SK-N-SH treated with all-trans-retinoic acid at 6 μM for 48 hours (cell line): ENCODE measurements around the gene PSMC3.
A peak's percentile ranks its signal among the peaks of the same experiment; 100 is the strongest.

Experiments used
- ATAC-seq: fragments of 200-7000 bp; cut with Tn5 transposase; 3 replicates; pipeline ENCODE4 v1.9.1; 2020; ENCODE audit warnings: mild to moderate bottlenecking, moderate library complexity
- ARNTL ChIP-seq: fragments of 450-650 bp; formaldehyde crosslinking; IDR thresholded peaks from 2 replicates; pipeline ENCODE4 v1.5.0; 2020; ENCODE audit warnings: low read depth, mild to moderate bottlenecking, moderate library complexity, borderline replicate concordance
- BACH2 ChIP-seq: fragments of 250-450 bp; sonication (Bioruptor Pico); IDR thresholded peaks from 2 replicates; pipeline ENCODE4 v1.9.0; 2021; ENCODE audit warnings: mild to moderate bottlenecking, borderline replicate concordance
- CSDC2 ChIP-seq: fragments of 250-450 bp; sonication (Bioruptor Pico); IDR thresholded peaks from 2 replicates; pipeline ENCODE4 v1.5.0; 2020; ENCODE audit warnings: mild to moderate bottlenecking, moderate library complexity
- ESRRG ChIP-seq: fragments of 250-450 bp; sonication (Bioruptor Pico); IDR thresholded peaks from 2 replicates; pipeline ENCODE4 v1.6.1; 2021; ENCODE audit warnings: mild to moderate bottlenecking
- ISL1 ChIP-seq: fragments of 250-450 bp; sonication (Bioruptor Pico); IDR thresholded peaks from 2 replicates; pipeline ENCODE4 v2.1.2; 2022; ENCODE audit warnings: mild to moderate bottlenecking, moderate library complexity
- OSR1 ChIP-seq: fragments of 250-450 bp; sonication (Bioruptor Pico); IDR thresholded peaks from 2 replicates; pipeline ENCODE4 v1.8.0; 2022; ENCODE audit warnings: moderate library complexity, mild to moderate bottlenecking, inconsistent platforms
- PATZ1 ChIP-seq: fragments of 250-450 bp; sonication (Bioruptor Pico); IDR thresholded peaks from 2 replicates; pipeline ENCODE4 v1.8.0; 2020; ENCODE audit warnings: mild to moderate bottlenecking, moderate library complexity, borderline replicate concordance
- POU6F1 ChIP-seq: fragments of 250-450 bp; sonication (Bioruptor Pico); IDR thresholded peaks from 2 replicates; pipeline ENCODE4 v1.8.0; 2021; ENCODE audit warnings: low read depth, mild to moderate bottlenecking, moderate library complexity, borderline replicate concordance
- PPARA ChIP-seq: fragments of 250-450 bp; sonication (Bioruptor Pico); IDR thresholded peaks from 2 replicates; pipeline ENCODE4 v1.5.0; 2020; ENCODE audit warnings: mild to moderate bottlenecking, borderline replicate concordance
- RARB ChIP-seq: fragments of 250-450 bp; sonication (Bioruptor Pico); IDR thresholded peaks from 2 replicates; pipeline ENCODE4 v1.8.0; 2021; ENCODE audit warnings: mild to moderate bottlenecking, moderate library complexity
- SNAI2 ChIP-seq: fragments of 250-450 bp; sonication (Bioruptor Pico); IDR thresholded peaks from 2 replicates; pipeline ENCODE4 v1.5.0; 2020; ENCODE audit warnings: mild to moderate bottlenecking, moderate library complexity
- TCF4 ChIP-seq: fragments of 250-450 bp; sonication (Bioruptor Pico); IDR thresholded peaks from 2 replicates; pipeline ENCODE4 v1.8.0; 2021; ENCODE audit warnings: mild to moderate bottlenecking, moderate library complexity, borderline replicate concordance
- TOX ChIP-seq: fragments of 250-450 bp; sonication (Bioruptor Pico); IDR thresholded peaks from 2 replicates; pipeline ENCODE4 v1.8.0; 2021; ENCODE audit warnings: mild to moderate bottlenecking, moderate library complexity, borderline replicate concordance
- ZC3H10 ChIP-seq: fragments of 250-450 bp; sonication (Bioruptor Pico); IDR thresholded peaks from 2 replicates; pipeline ENCODE4 v1.5.1; 2021; ENCODE audit warnings: mild to moderate bottlenecking, moderate library complexity
- ZFP3 ChIP-seq: fragments of 250-450 bp; sonication (Bioruptor Pico); IDR thresholded peaks from 2 replicates; pipeline ENCODE4 v1.5.0; 2020; ENCODE audit warnings: mild to moderate bottlenecking, moderate library complexity
- ZNF565 ChIP-seq: fragments of 450-650 bp; formaldehyde crosslinking; conservative IDR thresholded peaks from 2 replicates; pipeline ENCODE4 v1.5.0; 2020; ENCODE audit warnings: low read depth, mild to moderate bottlenecking, moderate library complexity
- ZNF70 ChIP-seq: fragments of 450-650 bp; formaldehyde crosslinking; IDR thresholded peaks from 2 replicates; pipeline ENCODE4 v1.5.0; 2020; ENCODE audit warnings: mild to moderate bottlenecking, moderate library complexity
- ZNF8 ChIP-seq: fragments of 450-650 bp; formaldehyde crosslinking; IDR thresholded peaks from 2 replicates; pipeline ENCODE4 v1.5.0; 2020; ENCODE audit warnings: mild to moderate bottlenecking, moderate library complexity
- TF ChIP-seq, protein P1 (sequence below): fragments of 250-450 bp; sonication (Bioruptor Pico); IDR thresholded peaks from 2 replicates; pipeline ENCODE4 v1.5.1; 2020; ENCODE audit warnings: low read depth, mild to moderate bottlenecking, moderate library complexity
- TF ChIP-seq, protein P2 (sequence below): fragments of 250-450 bp; sonication (Bioruptor Pico); IDR thresholded peaks from 2 replicates; pipeline ENCODE4 v1.5.1; 2021; ENCODE audit warnings: mild to moderate bottlenecking, moderate library complexity

Gene PSMC3

GRCh38 chr11:47435687-47436086 lies 9.4 kb upstream of the PSMC3 start:
- ATAC-seq = no peak
- TF ChIP-seq RARB (no peak), PPARA (CRISPR knock-in tag) (no peak), ZC3H10 (no peak), PATZ1 (no peak), BACH2 (CRISPR knock-in tag) (no peak), CSDC2 (CRISPR knock-in tag) (no peak), TCF4 (CRISPR knock-in tag) (no peak), ZNF565 (CRISPR knock-in tag) (no peak), TOX (CRISPR knock-in tag) (no peak), ZNF70 (CRISPR knock-in tag) (no peak), ZFP3 (no peak), ESRRG (CRISPR knock-in tag) (no peak)
- TF ChIP-seq, protein P1, sequence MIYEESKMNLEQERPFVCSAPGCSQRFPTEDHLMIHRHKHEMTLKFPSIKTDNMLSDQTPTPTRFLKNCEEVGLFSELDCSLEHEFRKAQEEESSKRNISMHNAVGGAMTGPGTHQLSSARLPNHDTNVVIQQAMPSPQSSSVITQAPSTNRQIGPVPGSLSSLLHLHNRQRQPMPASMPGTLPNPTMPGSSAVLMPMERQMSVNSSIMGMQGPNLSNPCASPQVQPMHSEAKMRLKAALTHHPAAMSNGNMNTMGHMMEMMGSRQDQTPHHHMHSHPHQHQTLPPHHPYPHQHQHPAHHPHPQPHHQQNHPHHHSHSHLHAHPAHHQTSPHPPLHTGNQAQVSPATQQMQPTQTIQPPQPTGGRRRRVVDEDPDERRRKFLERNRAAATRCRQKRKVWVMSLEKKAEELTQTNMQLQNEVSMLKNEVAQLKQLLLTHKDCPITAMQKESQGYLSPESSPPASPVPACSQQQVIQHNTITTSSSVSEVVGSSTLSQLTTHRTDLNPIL (CRISPR knock-in tag) = no peak

- TF ChIP-seq ZNF8 = no peak
- no peak for TF ChIP-seq ARNTL (CRISPR knock-in tag)
- TF ChIP-seq, protein P2, sequence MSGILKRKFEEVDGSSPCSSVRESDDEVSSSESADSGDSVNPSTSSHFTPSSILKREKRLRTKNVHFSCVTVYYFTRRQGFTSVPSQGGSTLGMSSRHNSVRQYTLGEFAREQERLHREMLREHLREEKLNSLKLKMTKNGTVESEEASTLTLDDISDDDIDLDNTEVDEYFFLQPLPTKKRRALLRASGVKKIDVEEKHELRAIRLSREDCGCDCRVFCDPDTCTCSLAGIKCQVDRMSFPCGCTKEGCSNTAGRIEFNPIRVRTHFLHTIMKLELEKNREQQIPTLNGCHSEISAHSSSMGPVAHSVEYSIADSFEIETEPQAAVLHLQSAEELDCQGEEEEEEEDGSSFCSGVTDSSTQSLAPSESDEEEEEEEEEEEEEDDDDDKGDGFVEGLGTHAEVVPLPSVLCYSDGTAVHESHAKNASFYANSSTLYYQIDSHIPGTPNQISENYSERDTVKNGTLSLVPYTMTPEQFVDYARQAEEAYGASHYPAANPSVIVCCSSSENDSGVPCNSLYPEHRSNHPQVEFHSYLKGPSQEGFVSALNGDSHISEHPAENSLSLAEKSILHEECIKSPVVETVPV (CRISPR knock-in tag) = no peak
- TF ChIP-seq SNAI2 (CRISPR knock-in tag) = no peak
- TF ChIP-seq TCF4 (CRISPR knock-in tag) = no peak
- TF ChIP-seq ZNF565 (CRISPR knock-in tag) = no peak
- no peak for TF ChIP-seq ZNF70 (CRISPR knock-in tag)
- peak; percentile 47 for ATAC-seq
Measured at GRCh38 chr11:47434011-47434786, 8.0 kb upstream of the PSMC3 start.

DNA sequence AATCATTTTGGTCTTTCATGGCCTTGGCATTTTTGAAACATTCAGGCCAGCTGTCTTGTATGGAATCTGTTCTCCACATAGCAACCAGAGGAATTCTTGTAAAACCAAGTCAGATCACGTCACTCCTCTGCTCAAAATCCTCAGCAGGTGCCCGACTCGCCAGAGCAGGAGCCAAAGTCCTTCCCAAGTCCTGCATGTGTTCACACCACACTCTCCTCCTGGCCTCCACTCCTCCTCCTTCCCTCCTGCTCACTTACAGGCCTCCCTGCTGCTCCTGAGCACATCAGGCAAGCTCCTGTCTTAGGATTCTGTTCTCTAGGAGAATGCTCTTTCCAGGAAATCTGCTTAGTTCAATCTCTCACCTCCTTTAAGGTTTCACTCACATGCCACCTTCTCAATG lies 6.9 kb upstream of the PSMC3 start:
- ATAC-seq = no peak
- TF ChIP-seq PATZ1 = no peak
- TF ChIP-seq POU6F1 (CRISPR knock-in tag) = no peak
- TF ChIP-seq RARB = no peak
- TF ChIP-seq, protein P2 (CRISPR knock-in tag) = no peak
- TF ChIP-seq ZC3H10 = no peak
- TF ChIP-seq OSR1 (CRISPR knock-in tag) = no peak
- no peak for TF ChIP-seq ISL1 (CRISPR knock-in tag)
- TF ChIP-seq, all 23 proteins: peak for 0
